GM19240 (cell line): ENCODE measurements around the gene CYP4F3.
"Not testable (repeated sequence)": the region's sequence is repeated elsewhere in the genome, so short reads cannot be mapped to it uniquely, and the experiment has no call there.

Source experiments
- DNase-seq: peaks from one replicate; pipeline ENCODE4 v3.0.0; 2011; ENCODE audit warnings: low spot score; ENCODE audit not compliant: insufficient read length

The CYP4F3 gene, protein sequence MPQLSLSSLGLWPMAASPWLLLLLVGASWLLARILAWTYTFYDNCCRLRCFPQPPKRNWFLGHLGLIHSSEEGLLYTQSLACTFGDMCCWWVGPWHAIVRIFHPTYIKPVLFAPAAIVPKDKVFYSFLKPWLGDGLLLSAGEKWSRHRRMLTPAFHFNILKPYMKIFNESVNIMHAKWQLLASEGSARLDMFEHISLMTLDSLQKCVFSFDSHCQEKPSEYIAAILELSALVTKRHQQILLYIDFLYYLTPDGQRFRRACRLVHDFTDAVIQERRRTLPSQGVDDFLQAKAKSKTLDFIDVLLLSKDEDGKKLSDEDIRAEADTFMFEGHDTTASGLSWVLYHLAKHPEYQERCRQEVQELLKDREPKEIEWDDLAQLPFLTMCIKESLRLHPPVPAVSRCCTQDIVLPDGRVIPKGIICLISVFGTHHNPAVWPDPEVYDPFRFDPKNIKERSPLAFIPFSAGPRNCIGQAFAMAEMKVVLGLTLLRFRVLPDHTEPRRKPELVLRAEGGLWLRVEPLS

DNA sequence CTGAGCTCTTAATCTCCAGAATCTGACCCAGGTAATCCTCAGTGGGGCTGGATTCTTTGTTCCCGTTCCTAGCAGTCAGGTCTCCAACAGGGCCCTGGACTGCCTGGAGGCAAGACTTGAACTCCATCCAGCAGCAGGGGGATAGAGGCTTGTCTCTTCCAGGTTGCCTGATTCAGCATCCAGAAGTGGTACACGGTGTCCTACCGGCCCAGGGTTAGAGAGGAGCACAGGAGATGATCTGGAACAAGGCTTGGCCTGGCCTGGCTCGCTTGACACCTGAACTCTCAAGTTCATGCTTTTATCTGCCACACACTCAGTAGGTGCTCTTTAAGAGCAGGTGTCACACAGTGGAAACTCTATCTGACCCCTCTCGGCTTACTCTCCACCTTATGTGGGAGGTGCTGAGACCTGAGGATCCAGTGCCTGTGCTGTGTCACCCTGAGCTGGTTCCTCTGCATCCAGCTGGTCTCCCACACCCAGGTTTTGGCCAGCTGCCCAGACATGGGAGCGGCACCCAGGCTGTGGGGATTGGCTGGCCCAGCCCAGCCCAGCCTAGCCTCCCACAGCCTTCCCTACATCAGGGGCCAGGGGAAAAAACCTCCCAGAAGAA is at the start of gene CYP4F3:
Gene CYP4F3, plus strand, starts transcription at position 604 of the 610 bp plus-strand sequence. CDS start 519 bp downstream, outside the sequence.
- DNase-seq: no peak

GRCh38 chr19:15591796-15592195 is 48.9 kb upstream of the CYP4F3 start:
- no peak for DNase-seq

GRCh38 chr19:15592506-15592905 is 48.2 kb upstream of the CYP4F3 start:
- not testable (repeated sequence) for DNase-seq

DNA sequence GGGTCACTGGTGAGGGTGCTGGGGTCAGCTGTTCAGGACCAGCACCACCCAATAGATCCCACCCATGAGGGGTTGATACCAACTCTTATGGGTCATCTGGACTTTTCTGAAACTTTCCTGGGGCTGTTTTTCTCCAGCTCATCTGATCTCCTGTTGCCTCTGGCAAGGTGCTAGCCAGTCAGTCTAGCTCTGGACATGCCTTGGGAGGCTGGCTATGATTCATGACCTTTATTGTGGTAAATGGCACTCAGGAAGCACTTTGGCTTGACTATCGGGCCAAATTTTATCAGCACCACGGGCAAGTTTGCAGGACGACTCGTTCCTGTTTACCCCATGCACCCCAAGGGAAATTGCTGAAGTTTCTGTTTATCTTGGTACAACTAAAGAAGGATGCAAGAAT is 46.9 kb upstream of the CYP4F3 start:
- not testable (repeated sequence) for DNase-seq

- no peak for DNase-seq
Observed at GRCh38 chr19:15595069-15595468, 45.6 kb upstream of the CYP4F3 start.

GRCh38 chr19:15607978-15608925 is 32.4 kb upstream of the CYP4F3 start:
- not testable (repeated sequence) for DNase-seq

DNA sequence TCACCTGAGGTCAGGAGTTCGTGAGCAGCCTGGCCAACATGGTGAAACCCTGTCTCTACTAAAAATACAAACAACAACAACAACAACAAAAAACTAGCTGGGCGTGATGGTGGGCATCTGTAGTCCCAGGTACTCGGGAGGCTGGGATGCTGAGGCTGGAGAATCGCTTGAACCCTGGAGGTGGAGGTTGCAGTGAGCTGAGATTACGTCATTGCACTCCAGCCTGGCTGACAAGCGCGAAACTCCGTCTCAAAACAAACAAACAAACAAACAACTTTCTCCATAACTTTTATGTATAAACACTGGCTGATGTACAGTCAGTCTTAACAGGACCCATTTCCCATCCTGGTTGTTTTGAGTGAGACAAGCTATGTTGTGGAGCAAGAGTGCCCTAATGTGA is 31.4 kb upstream of the CYP4F3 start:
- DNase-seq: no peak

DNA sequence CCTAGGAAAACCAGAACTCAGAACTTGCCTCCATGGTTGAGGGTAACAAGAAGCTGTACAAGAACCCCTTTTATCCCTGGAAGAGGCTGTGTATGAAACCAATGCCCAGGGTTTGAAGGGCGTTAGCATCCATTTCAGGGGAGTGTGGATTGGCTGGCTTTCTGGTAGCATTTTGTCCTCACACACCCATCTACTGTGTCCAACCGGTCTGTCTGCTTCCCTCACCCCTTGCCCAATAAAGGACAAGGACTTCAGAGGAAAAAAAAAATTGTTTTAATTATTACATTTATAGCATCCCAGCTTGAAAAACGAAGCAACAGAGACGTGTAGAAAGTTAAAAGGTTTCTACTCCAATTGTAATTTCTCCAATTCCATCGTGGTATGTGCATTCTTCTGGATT is 28.4 kb upstream of the CYP4F3 start:
- DNase-seq: no peak

GRCh38 chr19:15613338-15613737 is 27.4 kb upstream of the CYP4F3 start:
- DNase-seq: no peak

DNA sequence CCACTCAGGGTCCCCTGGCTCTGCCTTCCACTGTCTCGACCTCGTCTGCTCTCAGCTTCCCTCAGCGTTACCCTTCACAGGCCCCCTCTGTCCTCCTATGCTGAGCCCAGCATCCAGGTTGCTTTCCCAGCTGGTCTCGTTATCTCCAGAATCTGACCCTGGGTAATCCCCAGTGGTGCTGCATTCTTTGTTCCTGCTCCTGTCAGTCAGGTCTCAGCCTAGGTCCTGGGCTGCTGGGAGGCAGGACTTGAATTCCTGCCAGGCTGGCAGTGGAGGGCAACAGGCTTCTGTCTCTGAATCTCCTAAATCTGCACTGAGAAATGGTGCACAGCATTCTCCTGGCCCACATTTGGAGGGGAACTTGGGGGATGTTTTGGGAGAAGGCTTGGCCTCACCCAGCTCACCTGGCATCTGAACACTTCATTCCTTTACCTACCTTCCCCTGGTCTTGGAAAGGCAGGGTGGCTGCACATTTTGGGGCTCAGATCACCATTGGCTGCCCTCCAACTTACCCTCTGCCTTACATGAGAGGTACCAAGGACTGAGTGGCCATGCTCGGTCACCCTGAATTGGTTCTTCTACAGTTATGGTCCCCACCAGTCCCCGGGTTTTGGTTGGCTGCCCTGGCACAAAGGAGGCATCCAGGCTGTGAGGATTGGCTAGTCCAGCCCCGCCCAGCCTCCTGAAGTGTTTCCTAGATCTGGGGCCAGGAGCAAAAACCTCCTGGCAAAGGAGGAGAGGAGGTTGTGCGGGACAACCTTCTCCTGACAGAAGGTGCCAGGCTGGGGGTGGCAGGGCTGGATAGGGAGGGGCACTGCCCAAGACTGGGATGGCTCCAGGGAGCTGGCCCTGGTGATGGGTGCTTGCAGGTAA is 26.0 kb upstream of the CYP4F3 start, which contains the start of gene CYP4F8:
Gene CYP4F8, plus strand, starts transcription at position 712 of the 873 bp plus-strand sequence. CDS start 399 bp downstream, outside the sequence.
- DNase-seq: no peak

GRCh38 chr19:15615526-15615925 is 25.2 kb upstream of the CYP4F3 start:
- DNase-seq: no peak

DNA sequence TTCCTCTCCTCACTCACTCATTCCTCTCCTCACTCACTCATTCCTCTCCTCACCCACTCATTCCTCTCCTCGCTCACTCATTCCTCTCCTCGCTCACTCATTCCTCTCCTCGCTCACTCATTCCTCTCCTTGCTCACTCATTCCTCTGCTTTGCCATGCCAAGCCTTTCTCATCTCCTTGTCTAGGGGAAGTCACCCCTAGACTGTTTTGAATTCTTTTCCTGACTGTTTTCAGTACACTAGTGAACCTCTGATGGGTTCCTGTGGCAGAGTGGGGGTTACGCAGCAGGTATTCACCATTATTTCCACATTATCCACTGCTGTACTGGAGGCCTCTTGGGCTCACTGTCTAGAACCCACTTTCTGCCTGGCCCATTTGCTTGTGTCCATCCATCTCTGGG is 24.5 kb upstream of the CYP4F3 start:
- DNase-seq: no peak

DNA sequence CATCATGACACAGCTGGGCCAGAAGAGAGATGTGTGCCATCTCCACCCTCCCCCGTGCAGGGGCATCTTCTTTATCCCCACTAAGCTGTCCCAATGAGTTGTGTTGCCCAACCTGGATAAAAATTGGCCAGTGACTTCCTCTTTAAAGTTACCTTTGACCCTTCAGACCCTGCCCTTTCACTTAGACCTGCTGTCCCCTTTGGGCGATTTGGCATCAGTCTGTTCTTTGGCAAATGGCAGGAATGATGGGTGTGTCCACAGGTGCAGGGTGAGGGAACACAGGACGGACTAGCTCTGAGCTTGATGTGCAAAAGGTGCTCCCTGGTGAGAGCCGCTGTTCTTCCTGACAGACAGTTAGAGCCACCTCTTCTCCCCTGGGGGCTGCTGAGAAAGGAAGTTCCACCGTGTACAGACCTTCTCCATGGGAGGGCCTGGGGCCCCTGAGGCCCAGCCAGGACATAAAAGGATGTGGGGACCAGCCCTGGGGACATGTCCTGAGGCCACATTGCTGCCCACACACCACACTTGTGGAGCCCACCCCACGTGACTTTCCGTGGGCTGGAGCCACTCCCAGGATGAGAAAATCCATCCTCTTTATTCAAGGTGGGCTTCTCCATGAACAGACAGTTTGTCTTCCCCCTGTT is 23.9 kb upstream of the CYP4F3 start:
- no peak for DNase-seq

- DNase-seq: no peak
Observed at GRCh38 chr19:15618321-15618720, 22.4 kb upstream of the CYP4F3 start.

DNA sequence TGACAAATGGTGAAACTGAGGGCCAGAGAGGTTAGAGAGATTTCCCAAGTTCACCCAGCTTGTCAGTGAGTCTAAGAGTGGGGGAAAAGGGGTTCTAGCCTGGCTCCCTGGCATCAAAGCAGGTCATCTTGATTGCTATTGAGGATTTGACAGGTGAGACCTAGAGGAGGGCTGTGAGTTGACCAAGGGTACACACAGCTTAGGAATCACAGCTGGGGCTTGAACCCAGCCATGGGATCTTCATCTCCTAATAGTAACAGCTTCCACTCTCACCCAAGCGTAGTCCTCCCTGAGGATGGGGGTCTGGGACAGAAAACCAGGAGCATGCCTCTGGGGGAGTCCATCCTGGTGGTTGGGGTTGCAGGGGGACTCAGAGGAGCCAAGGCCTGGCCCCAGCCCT is 18.9 kb upstream of the CYP4F3 start:
- DNase-seq: no peak

DNA sequence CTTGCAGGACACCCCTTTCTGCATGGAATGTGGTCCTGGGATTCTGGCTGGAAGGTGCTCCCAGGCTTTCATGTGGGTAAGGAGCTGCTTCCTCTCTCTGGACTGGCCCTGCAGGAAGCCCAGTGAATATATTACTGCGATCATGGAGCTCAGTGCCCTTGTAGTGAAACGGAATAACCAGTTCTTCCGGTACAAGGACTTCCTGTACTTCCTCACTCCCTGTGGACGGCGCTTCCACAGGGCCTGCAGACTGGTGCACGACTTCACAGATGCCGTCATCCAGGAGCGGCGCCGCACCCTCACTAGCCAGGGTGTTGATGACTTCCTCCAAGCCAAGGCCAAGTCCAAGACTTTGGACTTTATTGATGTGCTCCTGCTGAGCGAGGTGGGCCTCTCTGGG is 17.7 kb upstream of the CYP4F3 start:
- DNase-seq: no peak

DNA sequence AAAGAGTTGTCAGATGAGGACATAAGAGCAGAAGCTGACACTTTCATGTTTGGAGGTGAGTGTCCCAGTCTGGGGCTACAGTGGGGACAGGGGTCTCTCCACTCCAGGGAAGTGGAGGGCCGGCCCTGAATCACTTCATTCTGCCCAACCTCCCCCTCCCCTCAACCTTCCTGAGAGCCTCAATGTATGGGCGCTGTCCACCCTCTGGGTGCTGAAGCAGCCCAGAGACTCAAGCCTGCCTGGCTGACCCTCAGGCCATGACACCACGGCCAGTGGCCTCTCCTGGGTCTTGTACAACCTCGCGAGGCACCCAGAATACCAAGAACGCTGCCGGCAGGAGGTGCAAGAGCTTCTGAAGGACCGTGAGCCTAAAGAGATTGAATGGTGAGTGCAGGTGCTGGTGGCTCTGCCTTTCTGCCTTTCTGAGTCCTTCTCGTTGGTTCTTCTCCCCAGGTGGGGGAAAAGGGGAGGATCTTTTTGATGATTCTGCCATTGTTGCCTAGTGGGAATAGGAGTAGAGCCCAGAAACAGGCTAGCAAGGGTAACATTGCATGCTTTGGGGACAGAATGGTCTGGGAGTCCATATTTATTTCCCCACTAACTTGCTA is 16.9 kb upstream of the CYP4F3 start:
- DNase-seq: no peak

DNA sequence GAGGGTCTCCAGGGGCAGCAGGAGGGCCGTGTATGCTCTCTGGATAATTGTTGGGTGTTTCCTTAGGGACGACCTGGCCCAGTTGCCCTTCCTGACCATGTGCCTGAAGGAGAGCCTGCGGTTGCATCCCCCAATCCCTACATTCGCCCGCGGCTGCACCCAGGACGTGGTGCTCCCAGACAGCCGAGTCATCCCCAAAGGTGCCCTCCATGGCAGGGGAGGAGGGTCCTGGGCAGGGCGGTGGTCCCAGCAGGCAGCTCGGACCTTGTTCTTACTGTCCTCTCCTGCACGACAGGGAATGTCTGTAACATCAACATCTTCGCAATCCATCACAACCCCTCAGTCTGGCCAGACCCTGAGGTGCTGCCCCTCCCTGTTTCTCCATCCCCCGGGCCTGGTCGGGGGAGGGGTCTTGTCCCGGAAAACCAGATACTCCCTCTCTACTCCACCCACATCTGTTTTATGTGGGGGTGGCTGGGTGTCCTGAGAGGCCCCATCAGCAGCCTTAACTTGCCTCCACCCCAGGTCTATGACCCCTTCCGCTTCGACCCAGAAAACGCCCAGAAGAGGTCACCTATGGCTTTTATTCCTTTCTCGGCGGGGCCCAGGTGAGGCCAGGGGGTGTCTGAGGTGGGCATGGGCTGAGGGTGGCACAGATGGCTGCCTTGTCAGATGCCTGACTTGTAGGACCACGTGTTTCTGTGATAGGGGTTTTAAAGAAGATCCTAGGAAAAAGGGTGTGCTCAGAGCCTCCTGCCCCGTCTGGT is 12.3 kb upstream of the CYP4F3 start:
- no peak for DNase-seq
